ENCODE results near the gene ENC1.

- TF ChIP-seq POLR2A (IDR thresholded peaks at IDR 0.05; ENCODE audit: low read length): no peak
- no peak for TF ChIP-seq GATA1 (IDR thresholded peaks at IDR 0.05; ENCODE audit: low read depth, low read length)
Measured at GRCh38 chr5:74587890-74588289, 52.6 kb downstream of the ENC1 start.
